Cerebellar cortex (tissue), 1 donor: ENCODE measurements around the gene VRK3.

ENCODE experiments used
- DNase-seq: peaks from one replicate; pipeline ENCODE4 v3.0.0-alpha.2; 2015; ENCODE audit warnings: low spot score

VRK3 gene

GRCh38 chr19:49929611-49930482 is 95.3 kb downstream of the VRK3 start:
- peak; percentile 98 for DNase-seq

GRCh38 chr19:49929121-49929610 is 96.0 kb downstream of the VRK3 start, which contains the start of the genes ATF5 and NUP62:
Gene ATF5, plus strand, starts transcription at chr19:49929205. Its CDS starts 1,646 bp downstream, at chr19:49930851.
Gene NUP62, minus strand, starts transcription at chr19:49929504. Its CDS starts 19,697 bp downstream, at chr19:49909807.
- peak; percentile 84 for DNase-seq

GRCh38 chr19:49927526-49928264 is 97.5 kb downstream of the VRK3 start:
- no peak for DNase-seq

GRCh38 chr19:49926515-49926914 is 98.7 kb downstream of the VRK3 start:
- no peak for DNase-seq
